ENCODE measurements around the gene LRRC55. TPM values are rescaled to one million over a fixed set of nuclear protein-coding genes. Genes with fewer than 3 reads are reported as not detected.

Gene LRRC55
- total RNA-seq, 2 donors from 2014 or later, result not detected

DNA sequence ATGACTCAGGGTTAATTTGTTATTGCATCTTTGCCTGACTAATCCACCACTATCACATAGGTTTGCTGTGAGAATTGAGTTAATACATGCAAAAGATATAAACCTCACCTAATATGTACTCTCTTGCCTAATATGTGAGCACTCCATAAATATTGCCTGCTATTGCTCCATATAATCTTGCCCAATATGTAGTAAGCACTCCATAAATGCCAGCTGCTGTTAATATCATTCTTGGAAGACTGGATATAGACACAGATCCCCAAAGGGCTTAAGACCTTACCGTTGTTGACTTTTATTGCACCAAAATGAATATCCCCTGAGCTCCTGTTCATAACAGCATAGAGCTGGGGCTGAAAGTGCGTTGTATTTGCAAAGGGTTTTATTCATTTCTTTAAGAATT lies 27.0 kb upstream of the LRRC55 start:
- no peaks in the 10 kb centered on the region for H3K4me1 ChIP-seq
- no peak overlapping the region for H3K27ac ChIP-seq
- H3K4me3 ChIP-seq, result no peak overlapping the region
- intact Hi-C loops (cut with DNase I), result no loop called here
- TF ChIP-seq, protein P1, sequence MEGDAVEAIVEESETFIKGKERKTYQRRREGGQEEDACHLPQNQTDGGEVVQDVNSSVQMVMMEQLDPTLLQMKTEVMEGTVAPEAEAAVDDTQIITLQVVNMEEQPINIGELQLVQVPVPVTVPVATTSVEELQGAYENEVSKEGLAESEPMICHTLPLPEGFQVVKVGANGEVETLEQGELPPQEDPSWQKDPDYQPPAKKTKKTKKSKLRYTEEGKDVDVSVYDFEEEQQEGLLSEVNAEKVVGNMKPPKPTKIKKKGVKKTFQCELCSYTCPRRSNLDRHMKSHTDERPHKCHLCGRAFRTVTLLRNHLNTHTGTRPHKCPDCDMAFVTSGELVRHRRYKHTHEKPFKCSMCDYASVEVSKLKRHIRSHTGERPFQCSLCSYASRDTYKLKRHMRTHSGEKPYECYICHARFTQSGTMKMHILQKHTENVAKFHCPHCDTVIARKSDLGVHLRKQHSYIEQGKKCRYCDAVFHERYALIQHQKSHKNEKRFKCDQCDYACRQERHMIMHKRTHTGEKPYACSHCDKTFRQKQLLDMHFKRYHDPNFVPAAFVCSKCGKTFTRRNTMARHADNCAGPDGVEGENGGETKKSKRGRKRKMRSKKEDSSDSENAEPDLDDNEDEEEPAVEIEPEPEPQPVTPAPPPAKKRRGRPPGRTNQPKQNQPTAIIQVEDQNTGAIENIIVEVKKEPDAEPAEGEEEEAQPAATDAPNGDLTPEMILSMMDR (IDR thresholded peaks at IDR 0.05), result no peak
- TF ChIP-seq POLR2A (IDR thresholded peaks at IDR 0.05), result no peak
- no peaks in the 10 kb centered on the region for H3K27me3 ChIP-seq
- H3K9me3 ChIP-seq, result no peaks in the 10 kb centered on the region
- H3K36me3 ChIP-seq (replicated peaks in 1 of 2; ENCODE audit: insufficient read depth in 1 of 2, low read depth in 2 of 2), result no peaks in the 10 kb centered on the region
- WGBS, 2 donors, result 87 to 94% methylated on average over 2 of the region's 2 CpGs
- no peak for DNase-seq
- no peak for ATAC-seq

DNA sequence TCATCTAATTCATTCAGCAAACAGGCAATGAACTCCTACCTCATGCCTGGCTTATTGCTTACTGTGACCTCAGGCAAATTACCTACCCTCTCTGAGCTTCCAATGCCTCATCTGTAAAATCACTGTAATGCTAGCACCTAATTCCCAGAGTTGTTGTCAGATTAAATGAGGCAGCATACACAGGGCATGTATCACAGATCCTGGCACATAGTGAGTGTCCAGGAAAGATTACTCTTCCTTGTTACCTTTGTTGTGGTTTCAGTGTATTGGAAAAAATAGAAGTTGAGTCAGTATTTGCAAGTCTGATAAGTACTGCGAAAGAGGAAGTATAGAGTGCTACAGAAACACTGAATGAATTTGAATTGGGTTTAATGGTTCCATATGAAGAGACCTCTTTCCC lies 26.4 kb upstream of the LRRC55 start:
- DNase-seq, result no peak
- 75 to 92% methylated on average over 1 of the region's 1 CpG for WGBS, 2 donors
- no peak for TF ChIP-seq POLR2A (IDR thresholded peaks at IDR 0.05)
- TF ChIP-seq, protein P1 (IDR thresholded peaks at IDR 0.05), result no peak
- Histone ChIP-seq H3K4me1 (no peaks in the 10 kb centered on the region), H3K27ac (no peak overlapping the region), H3K36me3 (replicated peaks in 1 of 2; ENCODE audit: insufficient read depth in 1 of 2, low read depth in 2 of 2) (no peaks in the 10 kb centered on the region), H3K27me3 (no peaks in the 10 kb centered on the region), H3K9me3 (no peaks in the 10 kb centered on the region), H3K4me3 (no peak overlapping the region)
- intact Hi-C loops (cut with DNase I), result no loop called here
- ATAC-seq, result no peak

DNA sequence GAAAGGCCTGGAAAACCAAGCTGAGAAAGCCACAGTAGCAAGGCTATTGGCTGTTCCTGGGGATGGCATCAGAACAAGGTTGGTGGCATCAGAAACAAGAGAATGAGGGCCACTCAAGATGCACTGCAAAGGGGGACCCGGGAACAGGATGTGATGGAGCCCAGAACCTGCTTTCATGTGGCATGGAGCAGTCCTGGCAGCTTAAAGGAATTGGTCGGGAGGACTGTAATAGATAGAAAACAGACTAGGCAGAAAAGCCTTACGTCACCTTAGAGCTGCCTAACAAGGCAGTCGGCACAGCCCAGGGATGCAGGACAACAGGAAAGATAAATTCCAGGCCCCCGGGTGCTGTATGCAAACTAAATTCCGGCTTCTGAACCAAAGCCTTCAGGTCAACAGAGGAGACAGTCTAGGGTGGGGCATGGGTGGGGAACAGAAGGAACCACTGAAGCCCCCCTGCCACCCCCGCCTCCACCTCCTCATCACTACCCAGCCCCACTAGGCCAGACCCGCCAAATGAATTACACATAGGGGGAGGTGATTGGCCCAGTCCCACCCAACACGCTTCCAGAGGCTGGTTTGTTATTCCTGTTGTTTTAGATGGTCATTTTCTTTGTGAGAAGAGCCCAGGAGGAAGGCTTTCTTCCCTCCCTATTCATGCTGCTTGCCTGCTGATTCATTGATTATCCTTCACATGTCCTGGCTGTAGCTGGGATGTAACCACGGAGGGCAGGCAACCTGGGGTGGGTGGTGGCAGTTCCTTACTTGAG lies 25.7 kb upstream of the LRRC55 start:
- ATAC-seq (no peak), DNase-seq (no peak)
- TF ChIP-seq, protein P1 (IDR thresholded peaks at IDR 0.05), result no peak
- no peak for TF ChIP-seq POLR2A (IDR thresholded peaks at IDR 0.05)
- H3K9me3 ChIP-seq, result no peaks in the 10 kb centered on the region
- no peak overlapping the region for H3K27ac ChIP-seq
- H3K36me3 ChIP-seq (replicated peaks in 1 of 2; ENCODE audit: insufficient read depth in 1 of 2, low read depth in 2 of 2), result no peaks in the 10 kb centered on the region
- intact Hi-C loops (cut with DNase I), result no loop called here
- H3K4me1 ChIP-seq, result no peaks in the 10 kb centered on the region
- no peaks in the 10 kb centered on the region for H3K27me3 ChIP-seq
- 46 to 72% methylated on average over 10 of the region's 10 CpGs for WGBS, 2 donors
- no peak overlapping the region for H3K4me3 ChIP-seq

DNA sequence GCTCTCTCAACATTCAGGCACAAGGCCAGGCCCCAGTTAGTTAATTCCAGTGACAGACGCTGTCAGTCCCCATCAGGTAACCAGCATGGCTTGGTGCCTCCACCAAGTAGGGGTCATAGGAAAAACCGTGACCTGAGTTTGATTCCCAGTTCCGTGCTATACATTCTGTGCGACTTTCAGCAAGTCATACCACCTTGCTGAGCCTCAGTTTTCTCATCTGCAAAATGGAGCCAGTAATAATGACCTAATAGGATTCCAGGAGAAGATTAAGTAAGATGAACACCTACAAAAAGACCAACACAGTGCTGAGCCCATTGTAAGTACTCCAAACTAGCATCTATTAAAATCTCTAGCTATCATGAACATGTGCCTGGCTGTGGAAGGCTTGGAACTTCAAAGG lies 24.8 kb upstream of the LRRC55 start:
- H3K36me3 ChIP-seq (replicated peaks in 1 of 2; ENCODE audit: insufficient read depth in 1 of 2, low read depth in 2 of 2), result no peaks in the 10 kb centered on the region
- TF ChIP-seq POLR2A (IDR thresholded peaks at IDR 0.05), result no peak
- TF ChIP-seq, protein P1 (IDR thresholded peaks at IDR 0.05), result no peak
- H3K9me3 ChIP-seq, result no peaks in the 10 kb centered on the region
- 78 to 83% methylated on average over 4 of the region's 4 CpGs for WGBS, 2 donors
- H3K27me3 ChIP-seq, result no peaks in the 10 kb centered on the region
- no peak for DNase-seq
- H3K27ac ChIP-seq, result no peak overlapping the region
- intact Hi-C loops (cut with DNase I), result no loop called here
- H3K4me3 ChIP-seq, result no peak overlapping the region
- no peaks in the 10 kb centered on the region for H3K4me1 ChIP-seq
- ATAC-seq, result no peak

DNA sequence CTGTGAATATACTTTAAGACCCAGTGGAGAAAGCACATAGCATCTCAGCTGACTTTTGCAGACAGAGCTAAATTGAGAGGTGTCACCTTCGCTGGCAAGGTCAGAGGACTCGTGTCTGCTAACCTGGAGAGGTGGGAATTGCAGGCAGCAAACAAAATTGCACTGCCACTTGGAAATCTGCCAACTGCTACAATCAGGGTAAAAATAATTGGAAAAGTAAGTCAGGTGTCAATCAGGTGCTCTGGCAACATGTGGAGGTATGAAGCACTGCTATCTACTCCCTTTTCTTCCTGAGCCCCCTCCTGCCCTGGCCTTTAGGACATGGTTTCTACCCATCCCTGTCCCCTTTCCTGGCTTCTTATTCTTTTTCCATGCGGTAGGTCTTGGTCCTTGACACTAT lies 24.1 kb upstream of the LRRC55 start:
- Histone ChIP-seq H3K4me1 (no peaks in the 10 kb centered on the region), H3K9me3 (no peaks in the 10 kb centered on the region), H3K27me3 (no peaks in the 10 kb centered on the region), H3K27ac (no peak overlapping the region), H3K4me3 (no peak overlapping the region), H3K36me3 (replicated peaks in 1 of 2; ENCODE audit: insufficient read depth in 1 of 2, low read depth in 2 of 2) (no peaks in the 10 kb centered on the region)
- DNase-seq (no peak), ATAC-seq (no peak)
- TF ChIP-seq, protein P1 (IDR thresholded peaks at IDR 0.05), result no peak
- TF ChIP-seq POLR2A (IDR thresholded peaks at IDR 0.05), result no peak
- intact Hi-C loops (cut with DNase I), result no loop called here
- WGBS, 2 donors, result 48 to 49% methylated on average over 3 of the region's 3 CpGs
